Measurements from ENCODE around the gene CPT2. TPM values are rescaled to one million over a fixed set of nuclear protein-coding genes. Genes with fewer than 3 reads are reported as not detected.

CPT2 gene
- total RNA-seq, 4 donors from 2014 or later = 27.3 to 84.8 (median 50.2) TPM

GRCh38 chr1:53187401-53187800 lies 9.2 kb upstream of the CPT2 start:
- intact Hi-C loops (cut with DNase I; ENCODE audit: low total_unique reads) (loop anchor here (10.0 kb wide), 2 partner anchors 173 to 273 kb away; no protein-coding TSS in a partner anchor), in situ Hi-C loops (cut with MboI; ENCODE audit: low pct_ligation_motif_present in 1 of 4, low pct_unique_long_range_greater_than_20kb in 1 of 4, low sequenced_read_pairs in 3 of 4) (loop anchor here in 3 of 4 donors (10.0 to 25.0 kb wide), 4 partner anchors 250 to 483 kb away; partner anchors contain the start of genes ECHDC2 (in 1 of the 3) and SCP2 (in 1 of the 3))
- peaks cover 8 to 32% (median 18%) of the 10 kb centered on the region in 4 donors for H3K4me1 ChIP-seq
- H3K36me3 ChIP-seq = no peaks in the 10 kb centered on the region
- no peak for TF ChIP-seq CTCF (IDR thresholded peaks at IDR 0.05)
- WGBS, 2 donors (ENCODE audit: low coverage in 1 of 2) = 50 to 90% methylated on average over 1 of the region's 1 CpG
- H3K27me3 ChIP-seq = no peaks in the 10 kb centered on the region
- DNase-seq = no peak
- no peaks in the 10 kb centered on the region for H3K9me3 ChIP-seq
- H3K27ac ChIP-seq = no peak overlapping the region
- H3K4me3 ChIP-seq = no peak overlapping the region

- in situ Hi-C loops (cut with MboI; ENCODE audit: low pct_ligation_motif_present in 1 of 4, low pct_unique_long_range_greater_than_20kb in 1 of 4, low sequenced_read_pairs in 3 of 4) = loop anchor here in 3 of 4 donors (10.0 to 25.0 kb wide), 4 partner anchors 251 to 483 kb away; partner anchors contain the start of genes ECHDC2 (in 1 of the 3) and SCP2 (in 1 of the 3)
- H3K36me3 ChIP-seq = no peaks in the 10 kb centered on the region
- no peak for DNase-seq
- TF ChIP-seq POLR2AphosphoS5 (IDR thresholded peaks at IDR 0.05) (no peak), POLR2A (IDR thresholded peaks at IDR 0.05) (no peak), CTCF (IDR thresholded peaks at IDR 0.05) (no peak), EP300 (IDR thresholded peaks at IDR 0.05; ENCODE audit: low read depth) (no peak)
- H3K27me3 ChIP-seq = no peaks in the 10 kb centered on the region
- no peak overlapping the region for H3K4me3 ChIP-seq
- intact Hi-C loops (cut with DNase I; ENCODE audit: low total_unique reads) = loop anchor here (10.0 kb wide), 2 partner anchors 173 to 273 kb away; no protein-coding TSS in a partner anchor
- H3K4me1 ChIP-seq = peaks cover 1 to 26% (median 12%) of the 10 kb centered on the region in 4 donors
- WGBS, 2 donors (ENCODE audit: low coverage in 1 of 2) = 64 to 80% methylated on average over 2 to 4 of the region's 4 CpGs
- no peaks in the 10 kb centered on the region for H3K9me3 ChIP-seq
- no peak overlapping the region for H3K27ac ChIP-seq
These were observed 8.5 kb upstream of the CPT2 start for GRCh38 chr1:53188099-53188498.

DNA sequence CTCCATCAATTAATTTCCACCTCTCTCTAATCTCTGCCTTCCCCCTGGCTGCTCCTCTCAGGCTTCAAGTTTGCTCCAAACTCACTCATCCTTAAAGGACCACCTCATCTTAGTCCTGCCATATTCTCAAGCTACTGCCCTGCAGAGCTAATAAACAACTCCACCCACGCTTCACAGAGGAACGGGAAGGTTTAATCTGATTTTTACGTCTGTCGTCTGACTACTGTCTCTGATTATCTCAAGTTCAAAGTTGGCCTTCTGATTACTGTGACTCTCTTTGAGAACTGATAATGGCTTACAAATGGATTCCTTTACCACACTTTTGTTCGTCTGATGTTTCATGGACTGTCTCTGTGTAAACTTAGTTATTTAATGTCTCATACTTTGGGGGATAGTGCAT lies 7.6 kb upstream of the CPT2 start:
- no peaks in the 10 kb centered on the region for H3K9me3 ChIP-seq
- H3K27ac ChIP-seq = no peak overlapping the region
- DNase-seq = no peak
- no peak overlapping the region for H3K4me3 ChIP-seq
- intact Hi-C loops (cut with DNase I; ENCODE audit: low total_unique reads) = loop anchor here (10.0 kb wide), 2 partner anchors 174 to 274 kb away; no protein-coding TSS in a partner anchor
- in situ Hi-C loops (cut with MboI; ENCODE audit: low pct_ligation_motif_present in 1 of 4, low pct_unique_long_range_greater_than_20kb in 1 of 4, low sequenced_read_pairs in 3 of 4) = loop anchor here in 3 of 4 donors (10.0 to 25.0 kb wide), 4 partner anchors 252 to 484 kb away; partner anchors contain the start of genes ECHDC2 (in 1 of the 3) and SCP2 (in 1 of the 3)
- TF ChIP-seq POLR2AphosphoS5 (IDR thresholded peaks at IDR 0.05) = no peak
- no peak for TF ChIP-seq CTCF (IDR thresholded peaks at IDR 0.05)
- TF ChIP-seq POLR2A (IDR thresholded peaks at IDR 0.05) = no peak
- TF ChIP-seq EP300 (IDR thresholded peaks at IDR 0.05; ENCODE audit: low read depth) = no peak
- H3K27me3 ChIP-seq = no peaks in the 10 kb centered on the region
- H3K36me3 ChIP-seq = no peaks in the 10 kb centered on the region
- peaks cover 0 to 19% (median 9%) of the 10 kb centered on the region in 4 donors for H3K4me1 ChIP-seq
- WGBS, 2 donors (ENCODE audit: low coverage in 1 of 2) = 68 to 90% methylated on average over 5 of the region's 5 CpGs

DNA sequence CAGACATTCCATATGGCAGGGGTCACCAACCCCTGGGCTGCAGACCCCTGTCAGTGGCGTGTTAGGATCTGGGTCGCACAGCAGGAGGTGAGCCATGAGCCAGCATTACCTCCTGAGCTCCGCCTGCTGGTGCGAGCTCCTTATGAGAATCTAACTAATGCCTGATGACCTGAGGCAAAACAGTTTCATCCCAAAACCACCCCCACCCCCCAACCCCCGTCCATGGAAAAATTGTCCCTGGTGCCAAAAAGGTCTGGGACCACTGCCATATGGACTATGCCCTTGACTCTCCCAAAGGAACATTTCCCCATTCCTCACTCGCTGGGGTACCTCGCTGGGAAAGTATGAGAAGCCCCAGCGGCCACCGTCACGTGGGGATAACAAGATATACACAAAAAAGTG lies 6.4 kb upstream of the CPT2 start:
- 44 to 70% methylated on average over 2 to 10 of the region's 10 CpGs for WGBS, 2 donors (ENCODE audit: low coverage in 1 of 2)
- intact Hi-C loops (cut with DNase I; ENCODE audit: low total_unique reads) (no loop called here), in situ Hi-C loops (cut with MboI; ENCODE audit: low pct_ligation_motif_present in 1 of 4, low pct_unique_long_range_greater_than_20kb in 1 of 4, low sequenced_read_pairs in 3 of 4) (loop anchor here in 2 of 4 donors (25.0 kb wide), 3 partner anchors 253 to 478 kb away; partner anchors contain the start of genes ECHDC2 (in 1 of the 2) and SCP2 (in 1 of the 2))
- Histone ChIP-seq H3K4me3 (no peak overlapping the region), H3K4me1 (peaks cover 0 to 14% (median 8%) of the 10 kb centered on the region in 4 donors), H3K9me3 (no peaks in the 10 kb centered on the region), H3K27me3 (no peaks in the 10 kb centered on the region), H3K36me3 (no peaks in the 10 kb centered on the region), H3K27ac (no peak overlapping the region)
- no peak for TF ChIP-seq POLR2A (IDR thresholded peaks at IDR 0.05)
- no peak for TF ChIP-seq POLR2AphosphoS5 (IDR thresholded peaks at IDR 0.05)
- TF ChIP-seq EP300 (IDR thresholded peaks at IDR 0.05; ENCODE audit: low read depth) = no peak
- TF ChIP-seq CTCF (IDR thresholded peaks at IDR 0.05) = no peak
- no peak for DNase-seq

All from transverse colon (tissue), 4 donors.